GM12878 (cell line): ENCODE results near the gene TTI1. TPM values are rescaled to one million over a fixed set of nuclear protein-coding genes. Genes with fewer than 3 reads are reported as not detected.

ENCODE experiments used
- ASH2L ChIP-seq: fragments of 300-600, 200-600 bp; sonication (generic); IDR thresholded peaks from 2 replicates; pipeline ENCODE4 v1.6.1; 2017; ENCODE audit warnings: low read depth, mild to moderate bottlenecking, borderline replicate concordance
- LARP7 ChIP-seq: fragments of 450-650 bp; IDR thresholded peaks from 2 replicates; pipeline ENCODE4 v1.6.1; 2017; ENCODE audit warnings: mild to moderate bottlenecking
- MEF2B ChIP-seq: fragments of 450-650 bp; IDR thresholded peaks from 2 replicates; pipeline ENCODE4 v1.6.1; 2018; ENCODE audit warnings: mild to moderate bottlenecking, moderate library complexity; ENCODE audit not compliant: partially characterized antibody, poor library complexity, severe bottlenecking
- NFYA ChIP-seq: IDR thresholded peaks from 2 replicates; pipeline ENCODE4 v1.6.1; 2011; ENCODE audit warnings: low read depth, mild to moderate bottlenecking, low read length, improper control_type of control experiment, borderline replicate concordance
- RAD21 ChIP-seq: IDR thresholded peaks from 2 replicates; pipeline ENCODE4 v1.6.1; 2011; ENCODE audit warnings: mild to moderate bottlenecking, low read depth, low read length, moderate library complexity; ENCODE audit not compliant: insufficient read depth
- SMAD5 ChIP-seq: IDR thresholded peaks from 2 replicates; pipeline ENCODE4 v1.6.1; 2016; ENCODE audit warnings: antibody characterized with exemption, low read depth
- YY1 ChIP-seq: IDR thresholded peaks from 2 replicates; pipeline ENCODE4 v1.6.1; 2011; ENCODE audit warnings: low read depth, mild to moderate bottlenecking, low read length
- polyA plus RNA-seq, 11 experiments: library from polyadenylated mRNA; depleted of rRNA in 4 of 11; unstranded in 6 of 11; stranded (reverse) in 5 of 11; fragments of >200 nt; fragmentation: Nextera tagmentation in 4 of 11; fragmentation: Illumina TruSeq in 1 of 11; extraction: Ambion mirVana in 4 of 11; extraction: Trizol in 1 of 11; gene quantifications; 1 replicate in 1 of 11; 2 replicates in 10 of 11; pipeline versions ENCODE4 v1.2.1 to v1.2.3, GENCODE V29; 2011 to 2016; ENCODE audit warnings: inconsistent platforms in 2 of 11, missing spikeins in 2 of 11, low read depth in 1 of 11
- total RNA-seq, 4 experiments: library from RNA; depleted of rRNA in 3 of 4; stranded (reverse); fragments of >200 nt in 3 of 4; fragmentation: Illumina TruSeq in 1 of 4; extraction: Trizol in 1 of 4; gene quantifications; 2 replicates each; pipeline versions ENCODE4 v1.2.1 to v1.2.3, GENCODE V29; 2013 to 2021
- TF ChIP-seq, protein P1 (sequence below): fragments of 450-650 bp; IDR thresholded peaks from 2 replicates; pipeline ENCODE4 v1.6.1; 2017; ENCODE audit warnings: mild to moderate bottlenecking, moderate library complexity
- TF ChIP-seq, protein P2 (sequence below): fragments of 450-650 bp; IDR thresholded peaks from 2 replicates; pipeline ENCODE4 v1.6.1; 2017; ENCODE audit warnings: mild to moderate bottlenecking, low read depth, inconsistent platforms; ENCODE audit not compliant: poor library complexity, severe bottlenecking
- TF ChIP-seq, protein P3 (sequence below): fragments of 450-650 bp; IDR thresholded peaks from 2 replicates; pipeline ENCODE4 v1.6.1; 2016; ENCODE audit warnings: mild to moderate bottlenecking
- TF ChIP-seq, protein P4 (sequence below): fragments of 450-650 bp; formaldehyde crosslinking; IDR thresholded peaks from 2 replicates; pipeline ENCODE4 v1.4.0; 2020; ENCODE audit warnings: mild to moderate bottlenecking, moderate library complexity

Gene TTI1
- total and polyA plus RNA-seq, 10 of the 15 experiments (the other 5 are each of a cell fraction or from before 2014, with no cell fraction given) = 5.3 to 44.6 (median 24.9) TPM

DNA sequence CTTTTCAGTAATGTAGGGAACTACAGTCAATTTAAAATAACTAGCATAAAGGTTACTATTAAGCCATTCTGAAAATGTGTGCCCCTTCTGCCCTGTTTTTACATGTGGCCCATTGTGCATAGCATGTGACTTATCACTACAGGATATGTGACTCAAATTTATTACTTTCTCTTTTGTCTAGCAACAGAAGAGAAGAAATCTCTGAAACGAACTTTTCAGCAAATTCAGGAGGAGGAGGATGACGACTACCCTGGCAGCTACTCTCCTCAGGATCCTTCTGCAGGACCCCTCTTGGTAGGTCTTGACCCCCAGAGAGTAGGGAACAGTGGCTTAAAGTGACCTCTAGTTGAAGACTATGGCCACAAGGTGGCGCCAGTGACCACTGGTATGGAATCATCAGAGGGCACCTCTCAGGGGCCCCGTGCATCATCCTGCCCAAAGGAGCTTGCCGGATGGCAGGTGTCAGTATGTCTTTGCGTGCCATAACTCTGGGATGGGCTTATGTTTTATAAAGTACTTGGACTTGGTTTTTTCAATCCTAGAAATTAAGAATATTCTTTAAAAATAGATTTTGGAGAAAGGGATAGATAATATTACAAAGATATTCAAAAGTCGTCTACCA lies 24.2 kb upstream of the TTI1 start (continued):
- TF ChIP-seq, protein P1, sequence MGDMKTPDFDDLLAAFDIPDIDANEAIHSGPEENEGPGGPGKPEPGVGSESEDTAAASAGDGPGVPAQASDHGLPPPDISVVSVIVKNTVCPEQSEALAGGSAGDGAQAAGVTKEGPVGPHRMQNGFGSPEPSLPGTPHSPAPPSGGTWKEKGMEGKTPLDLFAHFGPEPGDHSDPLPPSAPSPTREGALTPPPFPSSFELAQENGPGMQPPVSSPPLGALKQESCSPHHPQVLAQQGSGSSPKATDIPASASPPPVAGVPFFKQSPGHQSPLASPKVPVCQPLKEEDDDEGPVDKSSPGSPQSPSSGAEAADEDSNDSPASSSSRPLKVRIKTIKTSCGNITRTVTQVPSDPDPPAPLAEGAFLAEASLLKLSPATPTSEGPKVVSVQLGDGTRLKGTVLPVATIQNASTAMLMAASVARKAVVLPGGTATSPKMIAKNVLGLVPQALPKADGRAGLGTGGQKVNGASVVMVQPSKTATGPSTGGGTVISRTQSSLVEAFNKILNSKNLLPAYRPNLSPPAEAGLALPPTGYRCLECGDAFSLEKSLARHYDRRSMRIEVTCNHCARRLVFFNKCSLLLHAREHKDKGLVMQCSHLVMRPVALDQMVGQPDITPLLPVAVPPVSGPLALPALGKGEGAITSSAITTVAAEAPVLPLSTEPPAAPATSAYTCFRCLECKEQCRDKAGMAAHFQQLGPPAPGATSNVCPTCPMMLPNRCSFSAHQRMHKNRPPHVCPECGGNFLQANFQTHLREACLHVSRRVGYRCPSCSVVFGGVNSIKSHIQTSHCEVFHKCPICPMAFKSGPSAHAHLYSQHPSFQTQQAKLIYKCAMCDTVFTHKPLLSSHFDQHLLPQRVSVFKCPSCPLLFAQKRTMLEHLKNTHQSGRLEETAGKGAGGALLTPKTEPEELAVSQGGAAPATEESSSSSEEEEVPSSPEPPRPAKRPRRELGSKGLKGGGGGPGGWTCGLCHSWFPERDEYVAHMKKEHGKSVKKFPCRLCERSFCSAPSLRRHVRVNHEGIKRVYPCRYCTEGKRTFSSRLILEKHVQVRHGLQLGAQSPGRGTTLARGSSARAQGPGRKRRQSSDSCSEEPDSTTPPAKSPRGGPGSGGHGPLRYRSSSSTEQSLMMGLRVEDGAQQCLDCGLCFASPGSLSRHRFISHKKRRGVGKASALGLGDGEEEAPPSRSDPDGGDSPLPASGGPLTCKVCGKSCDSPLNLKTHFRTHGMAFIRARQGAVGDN = no peak
- TF ChIP-seq NFYA (no peak), SMAD5 (no peak), RAD21 (peak; percentile 91), MEF2B (peak; percentile 28), ASH2L (no peak), YY1 (peak; percentile 54; the same call in 1 of the 2 replicates), LARP7 (no peak)
- TF ChIP-seq, protein P2, sequence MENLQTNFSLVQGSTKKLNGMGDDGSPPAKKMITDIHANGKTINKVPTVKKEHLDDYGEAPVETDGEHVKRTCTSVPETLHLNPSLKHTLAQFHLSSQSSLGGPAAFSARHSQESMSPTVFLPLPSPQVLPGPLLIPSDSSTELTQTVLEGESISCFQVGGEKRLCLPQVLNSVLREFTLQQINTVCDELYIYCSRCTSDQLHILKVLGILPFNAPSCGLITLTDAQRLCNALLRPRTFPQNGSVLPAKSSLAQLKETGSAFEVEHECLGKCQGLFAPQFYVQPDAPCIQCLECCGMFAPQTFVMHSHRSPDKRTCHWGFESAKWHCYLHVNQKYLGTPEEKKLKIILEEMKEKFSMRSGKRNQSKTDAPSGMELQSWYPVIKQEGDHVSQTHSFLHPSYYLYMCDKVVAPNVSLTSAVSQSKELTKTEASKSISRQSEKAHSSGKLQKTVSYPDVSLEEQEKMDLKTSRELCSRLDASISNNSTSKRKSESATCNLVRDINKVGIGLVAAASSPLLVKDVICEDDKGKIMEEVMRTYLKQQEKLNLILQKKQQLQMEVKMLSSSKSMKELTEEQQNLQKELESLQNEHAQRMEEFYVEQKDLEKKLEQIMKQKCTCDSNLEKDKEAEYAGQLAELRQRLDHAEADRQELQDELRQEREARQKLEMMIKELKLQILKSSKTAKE = peak; percentile 70
- TF ChIP-seq, protein P3, sequence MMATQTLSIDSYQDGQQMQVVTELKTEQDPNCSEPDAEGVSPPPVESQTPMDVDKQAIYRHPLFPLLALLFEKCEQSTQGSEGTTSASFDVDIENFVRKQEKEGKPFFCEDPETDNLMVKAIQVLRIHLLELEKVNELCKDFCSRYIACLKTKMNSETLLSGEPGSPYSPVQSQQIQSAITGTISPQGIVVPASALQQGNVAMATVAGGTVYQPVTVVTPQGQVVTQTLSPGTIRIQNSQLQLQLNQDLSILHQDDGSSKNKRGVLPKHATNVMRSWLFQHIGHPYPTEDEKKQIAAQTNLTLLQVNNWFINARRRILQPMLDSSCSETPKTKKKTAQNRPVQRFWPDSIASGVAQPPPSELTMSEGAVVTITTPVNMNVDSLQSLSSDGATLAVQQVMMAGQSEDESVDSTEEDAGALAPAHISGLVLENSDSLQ = no peak
- TF ChIP-seq, protein P4, sequence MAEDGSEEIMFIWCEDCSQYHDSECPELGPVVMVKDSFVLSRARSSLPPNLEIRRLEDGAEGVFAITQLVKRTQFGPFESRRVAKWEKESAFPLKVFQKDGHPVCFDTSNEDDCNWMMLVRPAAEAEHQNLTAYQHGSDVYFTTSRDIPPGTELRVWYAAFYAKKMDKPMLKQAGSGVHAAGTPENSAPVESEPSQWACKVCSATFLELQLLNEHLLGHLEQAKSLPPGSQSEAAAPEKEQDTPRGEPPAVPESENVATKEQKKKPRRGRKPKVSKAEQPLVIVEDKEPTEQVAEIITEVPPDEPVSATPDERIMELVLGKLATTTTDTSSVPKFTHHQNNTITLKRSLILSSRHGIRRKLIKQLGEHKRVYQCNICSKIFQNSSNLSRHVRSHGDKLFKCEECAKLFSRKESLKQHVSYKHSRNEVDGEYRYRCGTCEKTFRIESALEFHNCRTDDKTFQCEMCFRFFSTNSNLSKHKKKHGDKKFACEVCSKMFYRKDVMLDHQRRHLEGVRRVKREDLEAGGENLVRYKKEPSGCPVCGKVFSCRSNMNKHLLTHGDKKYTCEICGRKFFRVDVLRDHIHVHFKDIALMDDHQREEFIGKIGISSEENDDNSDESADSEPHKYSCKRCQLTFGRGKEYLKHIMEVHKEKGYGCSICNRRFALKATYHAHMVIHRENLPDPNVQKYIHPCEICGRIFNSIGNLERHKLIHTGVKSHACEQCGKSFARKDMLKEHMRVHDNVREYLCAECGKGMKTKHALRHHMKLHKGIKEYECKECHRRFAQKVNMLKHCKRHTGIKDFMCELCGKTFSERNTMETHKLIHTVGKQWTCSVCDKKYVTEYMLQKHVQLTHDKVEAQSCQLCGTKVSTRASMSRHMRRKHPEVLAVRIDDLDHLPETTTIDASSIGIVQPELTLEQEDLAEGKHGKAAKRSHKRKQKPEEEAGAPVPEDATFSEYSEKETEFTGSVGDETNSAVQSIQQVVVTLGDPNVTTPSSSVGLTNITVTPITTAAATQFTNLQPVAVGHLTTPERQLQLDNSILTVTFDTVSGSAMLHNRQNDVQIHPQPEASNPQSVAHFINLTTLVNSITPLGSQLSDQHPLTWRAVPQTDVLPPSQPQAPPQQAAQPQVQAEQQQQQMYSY (CRISPR knock-in tag) = no peak
